Astrocyte (in vitro differentiated cells and primary cell): ENCODE results near the gene KBTBD13.

Source experiments
- CTCF ChIP-seq: IDR thresholded peaks from 2 replicates; pipeline ENCODE4 v1.5.1; 2011; ENCODE audit warnings: low read depth, mild to moderate bottlenecking, inconsistent platforms, low read length, moderate library complexity; ENCODE audit not compliant: insufficient read depth
- EZH2 ChIP-seq: IDR thresholded peaks from 2 replicates; pipeline ENCODE4 v1.6.1; 2012; ENCODE audit warnings: mild to moderate bottlenecking, low read length, inconsistent platforms; ENCODE audit not compliant: insufficient read depth

GRCh38 chr15:65089206-65089824 is 12.8 kb downstream of the KBTBD13 start:
- TF ChIP-seq CTCF (no peak), EZH2 (no peak)
